Kidney tubule cell (primary cell): ENCODE results near the gene CSHL1.

Experiments used
- DNase-seq: peaks from one replicate; pipeline ENCODE4 v3.0.0-alpha.2; 2018; ENCODE audit warnings: low spot score

Gene CSHL1

DNA sequence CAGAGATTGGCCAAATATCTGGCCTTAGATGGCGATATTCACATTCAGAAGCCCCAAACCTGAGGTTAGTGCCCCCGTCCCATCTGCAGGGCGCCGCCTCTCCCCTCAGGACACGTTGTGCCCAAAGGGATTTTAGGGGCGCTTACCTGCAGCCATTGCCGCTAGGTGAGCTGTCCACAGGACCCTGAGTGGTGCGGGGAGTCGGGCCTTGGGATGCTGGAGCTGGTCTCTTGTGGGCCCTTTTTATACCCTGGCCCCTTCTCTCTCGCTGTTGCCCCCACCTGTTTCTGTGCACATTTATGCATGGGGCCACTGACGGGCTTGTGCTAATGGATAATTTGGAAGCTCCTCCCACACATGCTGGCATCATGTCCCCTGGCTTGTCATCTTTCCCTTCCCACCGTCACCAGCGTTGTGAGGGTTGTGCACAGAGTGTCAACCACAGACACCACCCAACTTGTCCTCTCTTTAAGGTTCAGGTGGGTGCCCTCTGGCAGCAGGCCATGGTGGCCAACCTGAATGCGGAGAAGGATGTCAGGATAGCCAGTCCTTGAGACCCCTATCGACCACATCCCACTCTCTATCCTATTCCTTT lies at the start of gene CSHL1:
TSS of gene CSHL1 (minus strand) at position 218 of the 595 bp plus-strand sequence. CDS start at position 156, 62 bp downstream.
- no peak for DNase-seq

DNA sequence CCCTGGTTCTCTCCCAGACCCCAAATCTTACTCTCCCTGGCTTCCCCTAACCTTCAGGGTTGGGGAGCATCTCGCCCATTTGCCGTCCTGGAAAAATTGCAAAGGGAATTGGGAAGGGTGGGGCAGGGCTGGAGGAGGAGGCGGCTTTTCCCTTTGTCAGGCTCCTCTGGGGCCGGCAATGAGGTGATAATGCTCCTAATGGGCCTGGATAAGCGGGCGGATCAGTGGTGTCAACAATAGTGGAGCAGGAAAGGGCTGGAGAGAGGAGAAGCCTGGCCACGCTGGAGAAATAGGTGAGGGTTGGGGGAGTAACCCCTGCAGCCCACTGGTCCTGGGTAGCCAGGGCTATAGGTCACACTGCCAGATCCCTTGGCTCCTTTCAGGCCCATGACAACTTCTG lies 49.4 kb upstream of the CSHL1 start:
- no peak for DNase-seq

DNA sequence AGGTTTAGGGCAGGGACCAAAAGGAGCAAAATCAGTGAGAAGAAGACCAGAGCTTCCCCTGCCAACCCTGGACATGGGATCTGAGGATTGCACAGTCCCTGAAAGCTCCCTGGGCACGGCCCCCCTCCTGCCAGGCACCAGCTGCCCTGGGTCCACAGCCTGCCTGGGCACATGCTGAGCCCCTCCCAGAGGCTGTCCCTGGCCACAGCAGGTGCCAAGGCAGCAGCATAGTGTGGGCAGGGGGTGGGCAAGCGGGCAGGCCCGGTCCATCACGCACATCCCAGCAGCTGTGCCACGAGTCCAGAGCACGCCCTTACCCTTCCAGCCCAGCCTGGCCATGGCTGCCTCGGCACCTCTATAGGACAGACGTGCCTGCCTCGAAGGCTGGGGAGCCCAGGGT lies 48.9 kb upstream of the CSHL1 start:
- no peak for DNase-seq

DNA sequence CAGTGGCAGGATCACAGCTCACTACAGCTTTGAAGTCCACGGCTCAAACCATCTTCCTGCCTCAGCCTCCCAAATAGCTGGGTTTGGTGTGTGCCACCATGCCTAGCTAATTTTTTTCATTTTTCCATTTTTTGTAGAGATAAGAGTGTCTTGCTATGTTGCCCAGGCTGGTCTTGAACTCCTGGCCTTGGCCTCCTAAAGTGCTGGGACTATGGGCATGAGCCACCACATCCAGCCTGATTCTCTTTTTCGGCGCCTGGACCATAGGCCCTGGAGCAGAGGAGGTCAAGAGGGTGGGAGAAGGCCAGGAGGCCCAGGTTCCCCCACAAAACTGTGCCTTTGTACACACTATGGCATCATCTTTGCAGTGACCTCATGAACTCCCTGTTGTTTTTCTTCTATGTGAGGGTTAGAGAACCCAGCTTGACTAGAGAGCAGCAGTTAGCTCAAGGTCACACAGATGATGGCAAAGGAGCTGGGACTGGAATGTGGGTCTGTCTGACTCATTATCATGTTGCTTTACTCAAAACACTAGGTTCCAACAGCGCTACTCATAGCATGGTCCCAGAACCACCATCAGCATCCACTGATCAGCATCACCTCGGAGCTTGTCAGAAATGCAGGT lies 45.4 kb upstream of the CSHL1 start:
- DNase-seq = peak; percentile 10

DNA sequence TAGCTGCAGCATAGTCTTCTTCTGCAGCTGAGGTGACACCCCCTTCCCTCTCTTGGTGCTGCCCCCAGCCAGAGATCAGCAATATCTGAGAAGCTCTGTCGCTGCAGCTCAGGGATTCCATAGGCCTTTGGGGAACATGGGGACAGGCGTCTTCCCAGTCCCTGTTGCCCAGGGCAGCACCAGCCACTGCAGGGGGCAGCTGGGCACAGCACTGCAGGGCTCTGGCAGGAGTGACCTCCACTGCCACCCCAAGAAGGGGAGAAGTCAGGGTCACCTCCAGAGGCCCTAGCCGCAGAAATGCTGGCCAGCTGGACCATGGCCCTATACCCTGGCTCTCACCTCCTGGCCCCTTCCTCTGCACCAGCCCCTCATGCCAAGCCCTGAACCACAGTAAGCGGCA lies 44.7 kb upstream of the CSHL1 start:
- no peak for DNase-seq

- no peak for DNase-seq
These were observed 44.2 kb upstream of the CSHL1 start for GRCh38 chr17:63955232-63955631.

- DNase-seq = no peak
These were observed 43.5 kb upstream of the CSHL1 start for GRCh38 chr17:63954402-63955063.

DNA sequence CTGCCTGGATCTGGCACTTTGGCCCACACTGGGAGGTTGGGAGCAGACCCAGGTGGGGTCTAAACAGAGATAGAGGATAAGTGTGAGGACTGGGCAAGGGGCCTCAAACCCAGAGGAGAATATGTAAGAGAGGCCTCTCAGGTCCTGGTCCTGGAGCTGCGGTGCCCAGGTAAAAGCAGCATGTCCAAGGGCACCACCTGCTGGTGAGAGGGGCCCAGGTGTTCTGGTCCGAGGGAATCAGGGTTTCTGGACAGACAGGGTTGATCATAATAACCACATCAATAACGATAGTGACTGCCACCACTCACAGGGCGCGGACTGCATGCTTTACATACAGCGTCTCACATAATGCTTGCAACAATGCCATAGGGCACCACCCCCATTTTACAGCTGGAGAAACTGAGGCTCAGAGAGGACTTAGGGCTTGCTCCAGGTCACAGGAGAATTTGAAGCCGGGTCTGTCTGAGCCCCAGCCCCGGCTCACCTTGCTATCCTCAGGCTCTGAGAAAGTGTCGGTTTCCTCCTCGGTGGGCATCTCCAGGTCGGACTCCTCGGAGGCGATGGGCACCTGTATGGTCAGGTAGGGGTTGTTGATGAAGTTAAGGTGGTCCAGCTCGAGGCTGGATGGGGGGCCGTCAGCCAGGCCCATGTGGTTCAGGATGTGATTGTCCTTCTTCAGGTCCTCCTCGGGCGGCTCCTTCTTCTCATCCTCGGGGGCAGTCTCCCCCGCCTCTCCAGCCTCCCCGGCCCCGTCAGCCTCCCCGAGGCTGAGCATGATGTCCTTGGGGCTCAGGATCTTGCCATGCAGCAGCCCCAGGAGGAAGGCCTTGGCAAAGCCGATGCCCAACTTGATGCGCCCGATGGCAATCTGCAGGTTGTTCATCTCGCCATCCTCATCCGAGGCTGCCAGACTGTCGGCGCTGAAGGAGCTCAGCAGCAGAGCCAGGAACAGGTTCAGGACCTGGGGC lies 40.2 kb upstream of the CSHL1 start:
- DNase-seq = peak; percentile 47

DNA sequence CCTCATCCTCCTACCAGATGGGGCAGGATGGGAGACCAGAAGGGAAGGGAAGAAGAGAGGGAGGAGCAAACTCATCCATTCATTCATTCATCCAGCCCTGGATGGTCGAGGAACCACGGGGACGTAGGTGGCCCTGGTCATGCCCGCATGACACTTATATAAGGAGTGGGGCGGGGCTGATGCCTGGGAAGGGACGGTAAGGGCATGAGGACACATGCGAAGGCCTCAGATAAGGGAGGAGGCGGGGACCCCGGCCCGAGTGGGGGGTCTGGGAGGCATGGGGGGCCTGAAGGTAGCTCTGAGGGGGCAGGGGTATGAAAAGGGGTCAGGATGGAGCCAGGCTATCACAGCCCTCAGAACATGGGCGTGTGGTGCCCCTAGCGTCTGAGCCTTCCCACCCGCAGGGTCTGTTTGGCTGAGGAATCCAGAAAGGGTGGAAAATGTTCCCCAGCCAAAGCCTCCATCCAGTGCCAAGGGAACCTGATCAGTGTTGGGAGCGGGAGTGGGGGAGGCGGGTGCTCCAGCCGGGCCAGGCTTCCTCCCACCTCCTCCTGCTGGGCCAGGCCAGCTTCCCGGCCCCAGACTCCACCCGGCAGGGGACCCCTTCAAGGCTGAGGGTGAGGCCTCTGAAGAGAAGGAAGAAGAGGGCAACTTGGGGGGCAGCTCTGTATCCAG lies 38.7 kb upstream of the CSHL1 start:
- no peak for DNase-seq

GRCh38 chr17:63948521-63948920 lies 37.5 kb upstream of the CSHL1 start:
- DNase-seq = no peak

DNA sequence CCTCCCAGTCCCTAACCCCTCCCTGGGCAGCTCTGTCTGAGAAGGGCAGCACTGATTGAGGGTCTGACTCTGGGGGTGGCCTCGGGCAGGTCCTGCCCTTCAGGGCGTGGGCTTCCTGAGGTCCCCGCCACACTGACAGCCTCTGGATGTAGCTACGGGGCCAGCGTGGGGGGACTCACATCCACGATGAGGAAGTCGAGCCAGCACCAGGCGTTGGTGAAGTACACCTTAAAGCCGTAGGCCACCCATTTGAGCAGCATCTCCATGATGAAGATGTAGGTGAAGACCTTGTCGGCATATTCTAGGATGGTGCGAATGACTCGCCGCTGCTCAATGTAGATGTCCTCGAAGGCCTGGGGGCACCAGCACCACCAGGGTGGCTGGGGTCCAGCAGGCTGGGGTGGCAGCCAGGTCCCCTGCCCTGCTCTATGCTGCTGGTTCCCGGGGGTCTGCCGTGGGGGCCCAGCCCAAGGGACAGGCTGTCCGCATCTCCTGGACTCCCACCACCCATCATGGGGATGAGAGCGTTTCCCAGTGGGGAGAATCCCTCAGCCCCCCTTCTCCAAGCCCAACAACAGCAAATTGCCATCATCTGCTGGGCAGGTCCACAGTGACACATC lies 36.8 kb upstream of the CSHL1 start:
- no peak for DNase-seq

DNA sequence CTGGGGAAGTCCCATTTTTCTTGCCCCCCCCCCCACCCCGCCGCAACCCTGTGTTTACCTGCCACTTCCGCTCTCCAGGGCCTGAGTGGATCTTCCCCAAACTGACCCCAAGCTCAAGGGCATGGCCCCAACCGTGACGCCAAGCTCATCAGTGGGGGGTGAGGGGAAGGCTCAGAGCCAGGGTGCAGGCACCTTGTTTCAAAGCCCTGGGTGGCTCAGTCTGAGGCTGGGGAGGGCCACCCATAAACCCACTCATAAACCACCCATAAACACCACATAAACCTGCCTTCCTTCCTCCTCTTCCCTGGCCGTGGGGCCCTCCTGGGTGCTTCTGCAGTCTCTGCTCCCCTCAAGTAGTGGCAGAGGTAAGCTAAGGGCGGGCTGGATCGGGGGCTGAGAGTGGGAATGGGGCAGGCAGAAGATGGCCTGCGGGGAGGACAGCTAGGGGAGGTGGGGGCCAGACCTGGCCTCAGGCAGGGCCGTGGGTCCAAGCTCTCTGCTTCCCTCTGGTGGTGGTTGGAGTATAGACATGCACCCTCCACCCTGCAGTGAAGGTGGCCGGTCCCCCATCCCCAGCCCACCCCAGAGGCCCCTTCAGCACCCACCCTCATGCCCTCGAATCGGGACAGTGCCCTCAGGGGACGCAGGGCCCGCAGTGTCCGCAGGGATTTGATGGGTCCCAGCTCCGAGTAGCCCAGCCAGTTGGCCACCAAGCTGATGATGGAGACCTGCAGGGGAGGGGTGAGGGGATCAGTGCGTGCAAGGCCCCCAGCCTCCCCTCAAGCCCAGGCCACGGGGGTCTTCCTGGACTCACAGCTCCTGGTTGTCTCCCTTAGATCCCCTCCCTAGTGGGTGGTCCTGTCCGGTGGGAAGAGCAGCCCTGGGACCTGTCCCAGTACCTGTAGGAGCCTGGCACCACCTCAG lies 35.6 kb upstream of the CSHL1 start:
- DNase-seq = peak; percentile 38

GRCh38 chr17:63945784-63946439 lies 34.9 kb upstream of the CSHL1 start:
- no peak for DNase-seq

DNA sequence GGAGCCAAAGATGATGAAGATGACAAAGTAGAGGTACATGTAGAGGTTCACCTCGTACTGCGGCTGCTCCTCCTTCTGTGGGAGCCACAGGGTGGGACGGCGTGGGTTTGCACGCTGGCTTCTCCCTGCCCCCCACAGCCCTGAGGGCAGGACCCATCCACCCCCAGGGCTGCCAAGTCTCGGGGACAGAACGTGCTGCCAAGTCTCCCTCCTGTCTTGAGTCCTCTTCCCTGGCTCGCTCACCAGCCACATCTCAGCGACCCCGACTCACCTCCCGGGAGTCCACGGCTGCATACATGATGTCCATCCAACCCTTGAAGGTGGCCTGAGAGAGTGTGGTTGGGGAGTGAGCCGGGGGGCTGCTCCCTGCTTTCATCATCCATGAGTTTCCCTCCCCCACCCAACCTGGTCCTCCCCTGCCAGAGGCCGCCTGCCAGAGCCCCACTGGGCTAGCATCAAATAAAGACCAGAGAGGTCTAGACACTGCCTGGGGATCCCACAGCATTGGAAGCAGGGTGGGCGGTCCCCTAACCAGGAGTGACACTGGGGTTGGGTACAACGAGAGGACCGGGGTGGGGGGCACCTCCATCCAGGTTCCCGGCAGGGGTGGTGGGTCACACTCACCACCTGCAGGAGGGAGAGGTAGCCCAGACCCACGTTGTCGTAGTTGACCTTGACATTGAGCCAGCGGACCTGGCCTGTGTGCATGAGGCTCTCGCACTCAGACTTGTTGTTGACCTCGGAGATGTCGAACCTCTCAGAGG lies 33.9 kb upstream of the CSHL1 start:
- no peak for DNase-seq

GRCh38 chr17:63943745-63944144 lies 32.7 kb upstream of the CSHL1 start:
- DNase-seq = no peak

- no peak for DNase-seq
These were observed 31.4 kb upstream of the CSHL1 start for GRCh38 chr17:63942309-63942985.

DNA sequence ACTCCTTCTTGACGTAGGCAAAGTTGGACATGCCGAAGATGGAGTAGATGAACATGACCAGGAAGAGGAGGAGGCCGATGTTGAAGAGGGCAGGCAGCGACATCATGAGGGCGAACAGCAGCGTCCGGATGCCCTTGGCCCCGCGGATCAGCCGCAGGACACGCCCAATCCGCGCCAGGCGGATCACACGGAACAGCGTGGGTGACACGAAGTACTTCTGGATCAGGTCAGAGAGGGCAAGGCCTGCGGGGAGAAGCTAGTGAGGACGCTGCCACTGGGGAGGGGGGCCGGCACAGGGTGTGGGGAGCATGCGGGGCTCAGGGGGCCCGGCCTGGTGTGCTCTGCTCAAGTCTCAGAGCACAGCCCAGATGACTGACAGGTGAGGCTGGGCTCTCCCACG lies 30.7 kb upstream of the CSHL1 start:
- no peak for DNase-seq

- DNase-seq = no peak
These were observed 30.1 kb upstream of the CSHL1 start for GRCh38 chr17:63941162-63941561.
